Stimulated activated CD4-positive, alpha-beta T cell treated with anti-CD3 and anti-CD28 coated beads, TNF-alpha, amount 100 ng/mL, for 24 hours (primary cell): Measurements from ENCODE around the gene PGAP2.
A peak's percentile ranks its signal among the peaks of the same experiment; 100 is the strongest.
"Not testable (repeated sequence)": the region's sequence is repeated elsewhere in the genome, so short reads cannot be mapped to it uniquely, and the experiment has no call there.

Experiments used
- DNase-seq, 3 experiments: peaks; one replicate each; pipeline ENCODE4 v3.0.0-alpha.2; 2020; ENCODE audit warnings: low read depth in 3 of 3

PGAP2 gene

GRCh38 chr11:3854977-3855807, 46.8 kb downstream of the PGAP2 start, which contains the start of gene STIM1:
TSS of gene STIM1 (plus strand) at chr11:3855664. CDS start at chr11:3856271, 607 bp downstream.
- peak; percentile 96 to 99 (median 99) for DNase-seq

GRCh38 chr11:3855808-3856491, 47.6 kb downstream of the PGAP2 start:
- DNase-seq = peak in 1 of 3 experiments; percentile 46

- DNase-seq = no peak
Measured at GRCh38 chr11:3856856-3857553, 48.6 kb downstream of the PGAP2 start.

GRCh38 chr11:3857628-3858027, 49.3 kb downstream of the PGAP2 start:
- no peak for DNase-seq

- no peak for DNase-seq
Measured at GRCh38 chr11:3859373-3859881, 51.1 kb downstream of the PGAP2 start.

GRCh38 chr11:3860375-3860774, 52.0 kb downstream of the PGAP2 start:
- DNase-seq = peak in 1 of 3 experiments; percentile 47

GRCh38 chr11:3860898-3861393, 52.6 kb downstream of the PGAP2 start:
- not testable (repeated sequence) for DNase-seq

GRCh38 chr11:3861683-3862082, 53.3 kb downstream of the PGAP2 start:
- DNase-seq = no peak

GRCh38 chr11:3865388-3866193, 57.2 kb downstream of the PGAP2 start:
- DNase-seq = no peak

GRCh38 chr11:3866206-3866605, 57.8 kb downstream of the PGAP2 start:
- DNase-seq = no peak

- no peak for DNase-seq
Measured at GRCh38 chr11:3866836-3867208, 58.5 kb downstream of the PGAP2 start.

- no peak for DNase-seq
Measured at GRCh38 chr11:3867209-3868091, 59.1 kb downstream of the PGAP2 start.

- no peak for DNase-seq
Measured at GRCh38 chr11:3873712-3874349, 65.5 kb downstream of the PGAP2 start.
